MM.1S (cell line): ENCODE measurements around the gene SHISA9.

Source experiments
- DNase-seq: peaks from one replicate; pipeline ENCODE4 v3.0.0-alpha.2; 2015
- H2AFZ ChIP-seq: fragments of 300-600 bp; sonication (generic); 2 replicates; pipeline ENCODE4 v1.6.0; 2016; ENCODE audit warnings: antibody characterized with exemption, low read length
- H3F3A ChIP-seq: fragments of 300-600 bp; sonication (generic); 2 replicates; pipeline ENCODE4 v1.6.1; 2016; ENCODE audit warnings: mild to moderate bottlenecking, antibody characterized with exemption, low read length, moderate library complexity, mixed read lengths; ENCODE audit not compliant: insufficient read depth
- H3K27ac ChIP-seq: fragments of 300-600 bp; sonication (generic); 2 replicates; pipeline ENCODE4 v1.5.1; 2016; ENCODE audit warnings: mild to moderate bottlenecking, low read length
- H3K27me3 ChIP-seq: fragments of 300-600 bp; sonication (generic); replicated peaks from 2 replicates; pipeline ENCODE4 v1.6.0; 2016; ENCODE audit warnings: low read length; ENCODE audit not compliant: insufficient read depth
- H3K36me3 ChIP-seq: fragments of 300-600 bp; sonication (generic); replicated peaks from 2 replicates; pipeline ENCODE4 v1.6.1; 2016; ENCODE audit warnings: mild to moderate bottlenecking, low read length, mixed read lengths; ENCODE audit not compliant: insufficient read depth
- H3K4me1 ChIP-seq: fragments of 300-600 bp; sonication (generic); 2 replicates; pipeline ENCODE4 v1.6.1; 2016; ENCODE audit warnings: low read length, mixed read lengths
- H3K4me2 ChIP-seq: fragments of 300-600 bp; sonication (generic); 2 replicates; pipeline ENCODE4 v1.6.0; 2016; ENCODE audit warnings: low read depth, low read length
- H3K4me3 ChIP-seq: fragments of 300-600 bp; sonication (generic); 2 replicates; pipeline ENCODE4 v1.5.1; 2016; ENCODE audit warnings: low read length, mixed read lengths
- H3K79me2 ChIP-seq: fragments of 300-600 bp; sonication (generic); 2 replicates; pipeline ENCODE4 v1.6.1; 2016; ENCODE audit warnings: mixed run types, low read length, mixed read lengths
- H3K9ac ChIP-seq: fragments of 300-600 bp; sonication (generic); 2 replicates; pipeline ENCODE4 v1.6.1; 2016; ENCODE audit warnings: low read length, mixed read lengths
- H3K9me2 ChIP-seq: fragments of 300-600 bp; sonication (generic); replicated peaks from 2 replicates; pipeline ENCODE4 v1.6.1; 2016; ENCODE audit warnings: mild to moderate bottlenecking, low read length, mixed read lengths; ENCODE audit not compliant: insufficient read depth
- H3K9me3 ChIP-seq: fragments of 300-600 bp; sonication (generic); replicated peaks from 2 replicates; pipeline ENCODE4 v1.6.1; 2016; ENCODE audit warnings: mild to moderate bottlenecking, low read length, mixed read lengths; ENCODE audit not compliant: insufficient read depth
- H4K20me1 ChIP-seq: fragments of 300-600 bp; sonication (generic); 2 replicates; pipeline ENCODE4 v1.6.1; 2016; ENCODE audit warnings: mild to moderate bottlenecking, low read length, moderate library complexity, mixed read lengths; ENCODE audit not compliant: insufficient read depth
- EZH2 ChIP-seq: fragments of 300-600 bp; sonication (generic); optimal IDR thresholded peaks from 2 replicates; pipeline ENCODE3; 2017; ENCODE audit warnings: low read depth, mild to moderate bottlenecking, antibody characterized with exemption, low read length, mixed read lengths
- EZH2phosphoT487 ChIP-seq: fragments of 300-600 bp; sonication (generic); IDR thresholded peaks from 2 replicates; pipeline ENCODE4 v1.6.1; 2018; ENCODE audit warnings: antibody characterized with exemption, low read length
- TF ChIP-seq, protein P1 (sequence below): fragments of 300-600 bp; sonication (generic); IDR thresholded peaks from 2 replicates; pipeline ENCODE4 v1.5.1; 2016; ENCODE audit warnings: antibody characterized with exemption, low read length, mixed read lengths

SHISA9 gene

DNA sequence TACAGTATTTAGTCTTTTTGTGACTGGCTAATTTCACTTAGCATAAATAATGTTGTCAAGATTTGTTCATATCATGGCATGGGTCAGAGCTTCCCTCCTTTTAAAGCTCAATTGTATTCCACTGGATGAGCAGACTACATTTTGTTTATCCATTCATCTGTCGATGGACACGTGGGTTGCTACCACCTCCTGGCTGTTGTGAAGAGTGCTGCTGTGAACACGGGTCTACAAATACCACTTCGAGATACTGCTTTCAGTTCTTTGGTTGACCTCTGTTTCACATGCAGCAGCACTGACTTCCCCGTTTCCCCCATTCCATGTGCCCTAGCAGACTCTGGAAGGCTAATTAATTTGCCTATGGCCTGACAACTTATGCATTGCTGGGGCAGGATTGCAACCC is 285.4 kb downstream of the SHISA9 start:
- Histone ChIP-seq H4K20me1 (no peaks in the 10 kb centered on the region), H3K27ac (no peak overlapping the region), H3K9ac (no peak overlapping the region)

DNA sequence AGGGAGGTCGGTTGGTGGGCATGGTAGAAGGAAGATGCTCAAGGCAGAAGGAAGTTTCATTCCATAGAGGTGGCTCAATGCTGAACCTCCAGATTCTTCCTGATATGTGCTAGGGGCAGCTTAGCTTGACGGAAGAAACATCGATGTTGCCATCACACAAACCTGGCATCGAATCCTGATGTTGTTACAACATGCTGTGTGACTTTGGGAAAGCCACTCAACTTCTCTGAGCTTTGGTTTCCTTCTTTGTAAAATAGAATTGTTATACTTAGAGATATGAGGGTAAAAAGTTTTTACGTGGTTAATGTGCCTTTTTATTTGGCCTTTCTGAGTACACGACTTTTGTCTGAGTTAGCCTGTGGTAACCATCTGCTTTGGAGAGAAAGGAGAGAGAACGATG is 287.9 kb downstream of the SHISA9 start:
- no peaks in the 10 kb centered on the region for H3K27me3 ChIP-seq
- H3K36me3 ChIP-seq: no peaks in the 10 kb centered on the region
- no peak for TF ChIP-seq EZH2
- TF ChIP-seq, protein P1, sequence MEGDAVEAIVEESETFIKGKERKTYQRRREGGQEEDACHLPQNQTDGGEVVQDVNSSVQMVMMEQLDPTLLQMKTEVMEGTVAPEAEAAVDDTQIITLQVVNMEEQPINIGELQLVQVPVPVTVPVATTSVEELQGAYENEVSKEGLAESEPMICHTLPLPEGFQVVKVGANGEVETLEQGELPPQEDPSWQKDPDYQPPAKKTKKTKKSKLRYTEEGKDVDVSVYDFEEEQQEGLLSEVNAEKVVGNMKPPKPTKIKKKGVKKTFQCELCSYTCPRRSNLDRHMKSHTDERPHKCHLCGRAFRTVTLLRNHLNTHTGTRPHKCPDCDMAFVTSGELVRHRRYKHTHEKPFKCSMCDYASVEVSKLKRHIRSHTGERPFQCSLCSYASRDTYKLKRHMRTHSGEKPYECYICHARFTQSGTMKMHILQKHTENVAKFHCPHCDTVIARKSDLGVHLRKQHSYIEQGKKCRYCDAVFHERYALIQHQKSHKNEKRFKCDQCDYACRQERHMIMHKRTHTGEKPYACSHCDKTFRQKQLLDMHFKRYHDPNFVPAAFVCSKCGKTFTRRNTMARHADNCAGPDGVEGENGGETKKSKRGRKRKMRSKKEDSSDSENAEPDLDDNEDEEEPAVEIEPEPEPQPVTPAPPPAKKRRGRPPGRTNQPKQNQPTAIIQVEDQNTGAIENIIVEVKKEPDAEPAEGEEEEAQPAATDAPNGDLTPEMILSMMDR: no peak
- no peak for TF ChIP-seq EZH2phosphoT487
- H2AFZ ChIP-seq: no peak overlapping the region
- DNase-seq: no peak
- H3K9me2 ChIP-seq: no peaks in the 10 kb centered on the region
- no peaks in the 10 kb centered on the region for H3K79me2 ChIP-seq
- no peaks in the 10 kb centered on the region for H4K20me1 ChIP-seq
- H3K9me3 ChIP-seq: no peaks in the 10 kb centered on the region
- no peaks in the 10 kb centered on the region for H3F3A ChIP-seq
- H3K27ac ChIP-seq: no peak overlapping the region
- no peak overlapping the region for H3K4me2 ChIP-seq
- no peaks in the 10 kb centered on the region for H3K4me1 ChIP-seq
- H3K9ac ChIP-seq: no peak overlapping the region
- H3K4me3 ChIP-seq: no peak overlapping the region

More for the DNA sequence above, 285.4 kb downstream of the SHISA9 start:
- no peak for DNase-seq
- TF ChIP-seq EZH2phosphoT487: no peak
- no peak for TF ChIP-seq EZH2
- no peaks in the 10 kb centered on the region for H3K27me3 ChIP-seq
- H3K36me3 ChIP-seq: no peaks in the 10 kb centered on the region
- no peak overlapping the region for H2AFZ ChIP-seq
- H3K4me3 ChIP-seq: no peak overlapping the region
- H3F3A ChIP-seq: no peaks in the 10 kb centered on the region
- no peaks in the 10 kb centered on the region for H3K79me2 ChIP-seq
- H3K9me2 ChIP-seq: no peaks in the 10 kb centered on the region
- no peaks in the 10 kb centered on the region for H3K4me1 ChIP-seq
- H3K9me3 ChIP-seq: no peaks in the 10 kb centered on the region
- no peak overlapping the region for H3K4me2 ChIP-seq

DNA sequence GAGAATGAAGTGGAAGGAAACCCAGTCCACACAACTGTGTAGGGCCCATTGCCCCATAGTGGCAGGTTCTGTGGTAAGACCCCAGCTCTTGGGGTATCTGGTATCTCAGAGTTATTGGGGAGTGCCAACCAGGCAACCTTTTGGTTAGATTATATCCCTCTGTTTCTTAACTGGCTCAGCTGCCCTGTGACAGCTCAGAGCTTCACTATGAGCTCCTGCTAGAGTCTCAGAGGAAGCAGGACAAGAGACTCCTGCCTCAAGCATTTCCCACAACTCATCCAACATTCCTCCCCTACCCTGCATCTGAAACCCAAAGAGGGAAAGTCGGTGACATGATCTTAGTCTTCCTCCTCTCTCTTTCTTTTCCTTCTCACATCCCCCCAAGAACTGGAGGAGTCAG is 292.3 kb downstream of the SHISA9 start:
- Histone ChIP-seq H3F3A (no peaks in the 10 kb centered on the region), H3K27me3 (no peaks in the 10 kb centered on the region), H4K20me1 (no peaks in the 10 kb centered on the region), H3K4me1 (no peaks in the 10 kb centered on the region), H3K9ac (no peak overlapping the region), H3K27ac (no peak overlapping the region), H3K9me3 (no peaks in the 10 kb centered on the region), H3K9me2 (no peaks in the 10 kb centered on the region), H3K4me3 (no peak overlapping the region), H2AFZ (no peak overlapping the region), H3K79me2 (no peaks in the 10 kb centered on the region), H3K36me3 (no peaks in the 10 kb centered on the region), H3K4me2 (no peak overlapping the region)
- DNase-seq: no peak
- TF ChIP-seq EZH2phosphoT487 (no peak), EZH2 (no peak)
- TF ChIP-seq, protein P1: no peak

DNA sequence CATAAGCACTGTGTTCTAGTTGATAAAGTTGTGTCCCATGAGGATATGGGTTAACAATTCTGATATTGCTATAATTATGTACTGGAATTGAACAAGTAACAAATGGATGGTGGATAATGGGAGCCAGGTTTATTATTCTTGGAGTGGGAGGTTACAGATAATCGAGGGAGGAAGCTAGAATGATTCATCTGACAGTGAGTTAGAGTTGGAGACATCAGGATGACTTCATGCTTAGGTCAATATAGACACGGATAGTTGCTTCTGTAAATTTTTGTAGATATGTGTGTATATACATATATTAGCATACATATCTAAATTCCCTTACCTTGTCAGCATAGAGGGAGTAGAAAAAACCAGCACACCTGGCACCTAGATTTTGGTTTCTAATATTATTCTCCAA is 293.4 kb downstream of the SHISA9 start:
- no peak overlapping the region for H3K4me3 ChIP-seq
- H3K79me2 ChIP-seq: no peaks in the 10 kb centered on the region
- no peaks in the 10 kb centered on the region for H3K27me3 ChIP-seq
- no peaks in the 10 kb centered on the region for H3F3A ChIP-seq
- H3K9ac ChIP-seq: no peak overlapping the region
- no peaks in the 10 kb centered on the region for H3K4me1 ChIP-seq
- H2AFZ ChIP-seq: no peak overlapping the region
- DNase-seq: no peak
- H3K9me3 ChIP-seq: no peaks in the 10 kb centered on the region
- TF ChIP-seq EZH2 (no peak), EZH2phosphoT487 (no peak)
- TF ChIP-seq, protein P1: no peak
- no peak overlapping the region for H3K4me2 ChIP-seq
- H4K20me1 ChIP-seq: no peaks in the 10 kb centered on the region
- H3K36me3 ChIP-seq: no peaks in the 10 kb centered on the region
- H3K27ac ChIP-seq: no peak overlapping the region
- no peaks in the 10 kb centered on the region for H3K9me2 ChIP-seq
